ENCODE measurements around the gene USP38.

Gene USP38

GRCh38 chr4:143251348-143251747 is 66.6 kb downstream of the USP38 start:
- no peaks in the 10 kb centered on the region for H3K27me3 ChIP-seq (ENCODE audit: insufficient read depth, low read length)
- no peak overlapping the region for H2BK120ac ChIP-seq (ENCODE audit: insufficient read depth, low read length, poor library complexity)
- no peak for DNase-seq
- no peak overlapping the region for H4K91ac ChIP-seq (ENCODE audit: low read depth, low read length)
- no peaks in the 10 kb centered on the region for H3K79me1 ChIP-seq (ENCODE audit: low read length)
- no peaks in the 10 kb centered on the region for H3K79me2 ChIP-seq (ENCODE audit: control insufficient read depth, insufficient read depth, low read length, poor library complexity)
- H3K27ac ChIP-seq (ENCODE audit: low read depth, low read length): no peak overlapping the region
- no peak overlapping the region for H2BK5ac ChIP-seq (ENCODE audit: low read depth, low read length, poor library complexity)
- no peaks in the 10 kb centered on the region for H3K4me1 ChIP-seq (ENCODE audit: control insufficient read depth in 1 of 2, insufficient read depth in 2 of 2, low read length in 2 of 2)
- H3K23ac ChIP-seq (ENCODE audit: low read length): no peak overlapping the region
- H3K14ac ChIP-seq (ENCODE audit: low read length): no peak overlapping the region
- H3K4me3 ChIP-seq (ENCODE audit: low read depth, low read length): no peak overlapping the region
- no peak overlapping the region for H3K4ac ChIP-seq (ENCODE audit: low read depth, low read length)
- no peak overlapping the region for H3K18ac ChIP-seq (ENCODE audit: low read length)
- H2AFZ ChIP-seq (ENCODE audit: insufficient read depth, low read length, poor library complexity): no peak overlapping the region
- H4K12ac ChIP-seq (ENCODE audit: low read depth, low read length): no peak overlapping the region
- no CpG with 5 or more reads among the region's 1 CpG for WGBS (ENCODE audit: extremely low coverage, insufficient coverage, insufficient read length)
- no peak overlapping the region for H4K8ac ChIP-seq (ENCODE audit: low read depth, low read length)
- H3K9me3 ChIP-seq (ENCODE audit: insufficient read depth, low read depth, low read length): no peaks in the 10 kb centered on the region
- no peaks in the 10 kb centered on the region for H3K36me3 ChIP-seq (ENCODE audit: control insufficient read depth in 1 of 2, insufficient read depth in 2 of 2, low read length in 2 of 2)
- H3K4me2 ChIP-seq (ENCODE audit: low read length): no peak overlapping the region
- H2AK5ac ChIP-seq (ENCODE audit: low read length): no peak overlapping the region
- no peak overlapping the region for H2BK12ac ChIP-seq (ENCODE audit: low read length)
- H3K9ac ChIP-seq (ENCODE audit: low read length): no peak overlapping the region

- Histone ChIP-seq H2AFZ (ENCODE audit: insufficient read depth, low read length, poor library complexity) (no peak overlapping the region), H2BK12ac (ENCODE audit: low read length) (no peak overlapping the region), H2BK5ac (ENCODE audit: low read depth, low read length, poor library complexity) (no peak overlapping the region), H2BK120ac (ENCODE audit: insufficient read depth, low read length, poor library complexity) (no peak overlapping the region), H3K4me2 (ENCODE audit: low read length) (no peak overlapping the region), H3K4ac (ENCODE audit: low read depth, low read length) (no peak overlapping the region), H3K14ac (ENCODE audit: low read length) (no peak overlapping the region), H3K27ac (ENCODE audit: low read depth, low read length) (no peak overlapping the region), H3K23ac (ENCODE audit: low read length) (no peak overlapping the region), H3K9ac (ENCODE audit: low read length) (no peak overlapping the region), H4K8ac (ENCODE audit: low read depth, low read length) (no peak overlapping the region), H3K9me3 (ENCODE audit: insufficient read depth, low read depth, low read length) (no peaks in the 10 kb centered on the region), H2AK5ac (ENCODE audit: low read length) (no peak overlapping the region), H3K79me1 (ENCODE audit: low read length) (no peaks in the 10 kb centered on the region), H3K18ac (ENCODE audit: low read length) (no peak overlapping the region), H3K79me2 (ENCODE audit: control insufficient read depth, insufficient read depth, low read length, poor library complexity) (no peaks in the 10 kb centered on the region), H4K12ac (ENCODE audit: low read depth, low read length) (no peak overlapping the region), H3K27me3 (ENCODE audit: insufficient read depth, low read length) (no peaks in the 10 kb centered on the region), H3K36me3 (ENCODE audit: control insufficient read depth in 1 of 2, insufficient read depth in 2 of 2, low read length in 2 of 2) (no peaks in the 10 kb centered on the region), H3K4me1 (ENCODE audit: control insufficient read depth in 1 of 2, insufficient read depth in 2 of 2, low read length in 2 of 2) (no peaks in the 10 kb centered on the region), H3K4me3 (ENCODE audit: low read depth, low read length) (no peak overlapping the region), H4K91ac (ENCODE audit: low read depth, low read length) (no peak overlapping the region)
- DNase-seq: peak in 1 of 2 donors; percentile 11
- no CpG with 5 or more reads among the region's 1 CpG for WGBS (ENCODE audit: extremely low coverage, insufficient coverage, insufficient read length)
These were observed 67.1 kb downstream of the USP38 start for GRCh38 chr4:143251779-143252178.

- Histone ChIP-seq H3K18ac (ENCODE audit: low read length) (no peak overlapping the region), H3K9ac (ENCODE audit: low read length) (no peak overlapping the region), H3K36me3 (ENCODE audit: control insufficient read depth in 1 of 2, insufficient read depth in 2 of 2, low read length in 2 of 2) (no peaks in the 10 kb centered on the region), H3K27me3 (ENCODE audit: insufficient read depth, low read length) (no peaks in the 10 kb centered on the region), H2BK120ac (ENCODE audit: insufficient read depth, low read length, poor library complexity) (no peak overlapping the region), H3K4me1 (ENCODE audit: control insufficient read depth in 1 of 2, insufficient read depth in 2 of 2, low read length in 2 of 2) (no peaks in the 10 kb centered on the region), H4K8ac (ENCODE audit: low read depth, low read length) (no peak overlapping the region), H4K91ac (ENCODE audit: low read depth, low read length) (no peak overlapping the region), H3K9me3 (ENCODE audit: insufficient read depth, low read depth, low read length) (no peaks in the 10 kb centered on the region), H2AFZ (ENCODE audit: insufficient read depth, low read length, poor library complexity) (no peak overlapping the region), H2BK5ac (ENCODE audit: low read depth, low read length, poor library complexity) (no peak overlapping the region), H3K79me2 (ENCODE audit: control insufficient read depth, insufficient read depth, low read length, poor library complexity) (no peaks in the 10 kb centered on the region), H3K4me2 (ENCODE audit: low read length) (no peak overlapping the region), H3K79me1 (ENCODE audit: low read length) (no peaks in the 10 kb centered on the region), H3K4me3 (ENCODE audit: low read depth, low read length) (no peak overlapping the region), H3K14ac (ENCODE audit: low read length) (no peak overlapping the region), H3K23ac (ENCODE audit: low read length) (no peak overlapping the region), H2AK5ac (ENCODE audit: low read length) (no peak overlapping the region), H3K4ac (ENCODE audit: low read depth, low read length) (no peak overlapping the region), H3K27ac (ENCODE audit: low read depth, low read length) (no peak overlapping the region), H4K12ac (ENCODE audit: low read depth, low read length) (no peak overlapping the region), H2BK12ac (ENCODE audit: low read length) (no peak overlapping the region)
- WGBS (ENCODE audit: extremely low coverage, insufficient coverage, insufficient read length): no CpG with 5 or more reads among the region's 3 CpGs
- DNase-seq: no peak
These were observed 67.8 kb downstream of the USP38 start for GRCh38 chr4:143252478-143252877.

- WGBS (ENCODE audit: extremely low coverage, insufficient coverage, insufficient read length): no CpG with 5 or more reads among the region's 2 CpGs
- Histone ChIP-seq H3K18ac (ENCODE audit: low read length) (no peak overlapping the region), H3K4me2 (ENCODE audit: low read length) (no peak overlapping the region), H3K36me3 (ENCODE audit: control insufficient read depth in 1 of 2, insufficient read depth in 2 of 2, low read length in 2 of 2) (no peaks in the 10 kb centered on the region), H4K12ac (ENCODE audit: low read depth, low read length) (no peak overlapping the region), H3K9ac (ENCODE audit: low read length) (no peak overlapping the region), H3K14ac (ENCODE audit: low read length) (no peak overlapping the region), H2BK120ac (ENCODE audit: insufficient read depth, low read length, poor library complexity) (no peak overlapping the region), H3K79me2 (ENCODE audit: control insufficient read depth, insufficient read depth, low read length, poor library complexity) (no peaks in the 10 kb centered on the region), H2AFZ (ENCODE audit: insufficient read depth, low read length, poor library complexity) (no peak overlapping the region), H2AK5ac (ENCODE audit: low read length) (no peak overlapping the region), H3K4me1 (ENCODE audit: control insufficient read depth in 1 of 2, insufficient read depth in 2 of 2, low read length in 2 of 2) (no peaks in the 10 kb centered on the region), H3K4me3 (ENCODE audit: low read depth, low read length) (no peak overlapping the region), H3K79me1 (ENCODE audit: low read length) (no peaks in the 10 kb centered on the region), H4K91ac (ENCODE audit: low read depth, low read length) (no peak overlapping the region), H2BK12ac (ENCODE audit: low read length) (no peak overlapping the region), H3K9me3 (ENCODE audit: insufficient read depth, low read depth, low read length) (no peaks in the 10 kb centered on the region), H3K27ac (ENCODE audit: low read depth, low read length) (no peak overlapping the region), H4K8ac (ENCODE audit: low read depth, low read length) (no peak overlapping the region), H3K27me3 (ENCODE audit: insufficient read depth, low read length) (no peaks in the 10 kb centered on the region), H2BK5ac (ENCODE audit: low read depth, low read length, poor library complexity) (no peak overlapping the region), H3K4ac (ENCODE audit: low read depth, low read length) (no peak overlapping the region), H3K23ac (ENCODE audit: low read length) (no peak overlapping the region)
- DNase-seq: no peak
These were observed 68.4 kb downstream of the USP38 start for GRCh38 chr4:143253166-143253565.
